ENCODE data around the gene LUZP2.

Gene LUZP2

DNA sequence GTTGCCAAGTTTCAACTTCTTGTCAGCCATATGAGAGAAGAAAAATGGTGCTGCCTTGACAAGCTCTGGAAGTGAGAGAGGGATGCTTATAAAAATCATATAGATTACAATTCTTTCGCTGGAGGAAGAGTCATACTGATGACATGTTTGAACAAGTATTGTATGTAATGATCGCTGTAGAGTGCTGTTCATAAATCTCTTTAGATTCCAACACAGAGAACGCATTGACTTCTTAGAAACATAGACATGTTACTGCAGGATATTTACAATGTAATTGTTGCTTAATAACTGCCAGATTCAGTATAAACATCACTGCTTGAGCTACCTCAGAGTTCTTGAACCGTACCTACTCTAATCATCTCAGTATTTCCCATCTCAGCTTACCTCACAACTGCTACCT lies 571.6 kb downstream of the LUZP2 start (continued):
- TF ChIP-seq, protein P1, sequence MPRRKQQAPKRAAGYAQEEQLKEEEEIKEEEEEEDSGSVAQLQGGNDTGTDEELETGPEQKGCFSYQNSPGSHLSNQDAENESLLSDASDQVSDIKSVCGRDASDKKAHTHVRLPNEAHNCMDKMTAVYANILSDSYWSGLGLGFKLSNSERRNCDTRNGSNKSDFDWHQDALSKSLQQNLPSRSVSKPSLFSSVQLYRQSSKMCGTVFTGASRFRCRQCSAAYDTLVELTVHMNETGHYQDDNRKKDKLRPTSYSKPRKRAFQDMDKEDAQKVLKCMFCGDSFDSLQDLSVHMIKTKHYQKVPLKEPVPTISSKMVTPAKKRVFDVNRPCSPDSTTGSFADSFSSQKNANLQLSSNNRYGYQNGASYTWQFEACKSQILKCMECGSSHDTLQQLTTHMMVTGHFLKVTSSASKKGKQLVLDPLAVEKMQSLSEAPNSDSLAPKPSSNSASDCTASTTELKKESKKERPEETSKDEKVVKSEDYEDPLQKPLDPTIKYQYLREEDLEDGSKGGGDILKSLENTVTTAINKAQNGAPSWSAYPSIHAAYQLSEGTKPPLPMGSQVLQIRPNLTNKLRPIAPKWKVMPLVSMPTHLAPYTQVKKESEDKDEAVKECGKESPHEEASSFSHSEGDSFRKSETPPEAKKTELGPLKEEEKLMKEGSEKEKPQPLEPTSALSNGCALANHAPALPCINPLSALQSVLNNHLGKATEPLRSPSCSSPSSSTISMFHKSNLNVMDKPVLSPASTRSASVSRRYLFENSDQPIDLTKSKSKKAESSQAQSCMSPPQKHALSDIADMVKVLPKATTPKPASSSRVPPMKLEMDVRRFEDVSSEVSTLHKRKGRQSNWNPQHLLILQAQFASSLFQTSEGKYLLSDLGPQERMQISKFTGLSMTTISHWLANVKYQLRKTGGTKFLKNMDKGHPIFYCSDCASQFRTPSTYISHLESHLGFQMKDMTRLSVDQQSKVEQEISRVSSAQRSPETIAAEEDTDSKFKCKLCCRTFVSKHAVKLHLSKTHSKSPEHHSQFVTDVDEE (CRISPR knock-in tag; IDR thresholded peaks at IDR 0.05): no peak
- TF ChIP-seq ZNF70 (CRISPR knock-in tag; IDR thresholded peaks at IDR 0.05) (no peak), CSDC2 (CRISPR knock-in tag; IDR thresholded peaks at IDR 0.05) (no peak)

DNA sequence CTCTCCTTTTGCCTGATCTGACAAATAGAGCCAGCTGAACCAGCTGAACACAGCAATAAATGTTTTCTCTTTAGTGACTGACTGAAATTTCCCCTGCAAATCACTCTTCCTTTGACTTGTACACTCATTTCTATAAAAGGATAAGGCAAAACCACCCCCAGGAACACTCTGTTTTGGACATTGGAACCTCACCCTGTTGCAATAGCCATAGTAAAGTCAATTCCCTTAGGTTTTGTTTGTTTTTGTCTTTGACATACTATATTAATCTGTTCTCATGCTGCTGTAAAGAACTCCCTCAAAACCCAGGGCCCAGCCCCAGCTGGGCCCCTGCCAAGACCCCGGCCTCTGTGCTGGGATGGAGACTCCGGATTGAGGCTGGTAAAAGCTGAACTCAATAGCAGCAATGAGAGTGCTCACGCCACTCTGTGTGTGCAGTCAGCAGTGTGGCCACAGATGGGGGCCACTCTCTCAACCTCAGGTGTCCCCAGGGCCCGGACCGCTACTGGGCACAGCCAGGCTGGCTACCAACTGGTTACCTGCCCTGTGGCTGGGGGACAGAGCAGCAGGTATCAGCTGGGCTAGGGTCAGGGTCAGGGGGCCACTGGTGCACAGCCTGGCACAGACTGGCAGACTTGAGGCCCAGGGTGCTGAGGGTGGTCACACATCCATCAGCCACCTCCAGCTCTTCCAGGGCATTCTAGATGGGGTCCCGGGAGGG lies 597.4 kb downstream of the LUZP2 start:
- no peak for ATAC-seq
- TF ChIP-seq SNAI2 (CRISPR knock-in tag; IDR thresholded peaks at IDR 0.05) (no peak), ZFP30 (CRISPR knock-in tag; IDR thresholded peaks at IDR 0.05) (no peak)
- TF ChIP-seq, protein P1 (CRISPR knock-in tag; IDR thresholded peaks at IDR 0.05): no peak

DNA sequence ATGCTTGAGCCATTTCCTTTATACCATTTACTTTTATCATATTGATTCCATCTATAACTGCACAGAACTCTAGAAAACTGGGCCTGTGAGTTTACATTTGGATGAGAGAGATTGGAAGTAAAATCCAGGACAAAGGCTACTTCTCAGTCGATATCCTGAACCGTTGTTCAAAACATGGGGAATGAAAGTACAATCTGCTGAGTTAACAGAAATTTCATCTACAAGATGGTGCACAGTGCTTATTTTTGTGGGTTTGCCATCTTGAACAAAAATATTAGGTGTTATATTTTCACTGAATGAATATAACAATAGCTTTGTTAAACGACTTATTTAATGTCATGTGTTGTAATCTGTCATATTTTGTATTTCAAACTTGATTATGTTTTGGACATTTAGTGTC lies 622.6 kb downstream of the LUZP2 start:
- ATAC-seq: no peak
- TF ChIP-seq ARNTL (CRISPR knock-in tag; IDR thresholded peaks at IDR 0.05; ENCODE audit: borderline replicate concordance, low read depth) (no peak), ESRRG (CRISPR knock-in tag; IDR thresholded peaks at IDR 0.05) (no peak), TCF4 (CRISPR knock-in tag; IDR thresholded peaks at IDR 0.05; ENCODE audit: borderline replicate concordance) (no peak), SNAI2 (CRISPR knock-in tag; IDR thresholded peaks at IDR 0.05) (no peak), ZNF8 (CRISPR knock-in tag; IDR thresholded peaks at IDR 0.05) (no peak), RARB (CRISPR knock-in tag; IDR thresholded peaks at IDR 0.05) (no peak), ZFP3 (CRISPR knock-in tag; IDR thresholded peaks at IDR 0.05) (no peak), ZFP30 (CRISPR knock-in tag; IDR thresholded peaks at IDR 0.05) (no peak), PPARA (CRISPR knock-in tag; IDR thresholded peaks at IDR 0.05; ENCODE audit: borderline replicate concordance) (no peak), OSR1 (CRISPR knock-in tag; IDR thresholded peaks at IDR 0.05) (no peak), CSDC2 (CRISPR knock-in tag; IDR thresholded peaks at IDR 0.05) (no peak), ZNF70 (CRISPR knock-in tag; IDR thresholded peaks at IDR 0.05) (no peak), BACH2 (CRISPR knock-in tag; IDR thresholded peaks at IDR 0.05; ENCODE audit: borderline replicate concordance) (no peak)
- TF ChIP-seq, protein P2, sequence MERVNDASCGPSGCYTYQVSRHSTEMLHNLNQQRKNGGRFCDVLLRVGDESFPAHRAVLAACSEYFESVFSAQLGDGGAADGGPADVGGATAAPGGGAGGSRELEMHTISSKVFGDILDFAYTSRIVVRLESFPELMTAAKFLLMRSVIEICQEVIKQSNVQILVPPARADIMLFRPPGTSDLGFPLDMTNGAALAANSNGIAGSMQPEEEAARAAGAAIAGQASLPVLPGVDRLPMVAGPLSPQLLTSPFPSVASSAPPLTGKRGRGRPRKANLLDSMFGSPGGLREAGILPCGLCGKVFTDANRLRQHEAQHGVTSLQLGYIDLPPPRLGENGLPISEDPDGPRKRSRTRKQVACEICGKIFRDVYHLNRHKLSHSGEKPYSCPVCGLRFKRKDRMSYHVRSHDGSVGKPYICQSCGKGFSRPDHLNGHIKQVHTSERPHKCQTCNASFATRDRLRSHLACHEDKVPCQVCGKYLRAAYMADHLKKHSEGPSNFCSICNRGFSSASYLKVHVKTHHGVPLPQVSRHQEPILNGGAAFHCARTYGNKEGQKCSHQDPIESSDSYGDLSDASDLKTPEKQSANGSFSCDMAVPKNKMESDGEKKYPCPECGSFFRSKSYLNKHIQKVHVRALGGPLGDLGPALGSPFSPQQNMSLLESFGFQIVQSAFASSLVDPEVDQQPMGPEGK (CRISPR knock-in tag; IDR thresholded peaks at IDR 0.05; ENCODE audit: borderline replicate concordance): no peak
- TF ChIP-seq, protein P1 (CRISPR knock-in tag; IDR thresholded peaks at IDR 0.05): no peak
